Lower leg skin (tissue), 4 donors: ENCODE data around the gene MCTP1. TPM values are rescaled to one million over a fixed set of nuclear protein-coding genes. Genes with fewer than 3 reads are reported as not detected.

Source experiments
- DNase-seq, 2 donors: peaks; one replicate each; pipeline ENCODE4 v3.0.0-alpha.2; 2019; ENCODE audit warnings: low spot score in 2 of 2
- H3K4me3 ChIP-seq: fragments of 200-600 bp; sonication (generic); 2 replicates; pipeline ENCODE4 v1.5.1; 2017; ENCODE audit warnings: mild to moderate bottlenecking, low read depth; ENCODE audit not compliant: poor library complexity, severe bottlenecking
- CTCF ChIP-seq, 3 donors: fragments of 450-650 bp; IDR thresholded peaks; one replicate each; pipeline ENCODE4 v1.5.1; 2016; ENCODE audit warnings: antibody characterized with exemption in 3 of 3, mild to moderate bottlenecking in 3 of 3, moderate library complexity in 2 of 3
- POLR2A ChIP-seq, 2 donors: fragments of 450-650 bp; IDR thresholded peaks; one replicate each; pipeline ENCODE4 v1.6.1; 2016 to 2017; ENCODE audit warnings: antibody characterized with exemption in 2 of 2, mild to moderate bottlenecking in 1 of 2, moderate library complexity in 1 of 2
- WGBS, 2 donors: methylation state at CpG; one replicate each; pipeline ENCODE4 v1.1.5; 2018; 5-methylcytosine and 5-hydroxymethylcytosine counted together
- intact Hi-C: fragments of 100-400 bp; cut with DNase I; formaldehyde crosslinking; loops from one replicate; pipeline ENCODE4 v1.15.0; 2023; ENCODE audit warnings: low total_unique reads
- total RNA-seq, 4 donors: library from RNA; depleted of rRNA; stranded (reverse); fragments of >200 nt; gene quantifications; one replicate each; pipeline ENCODE4 v1.1.0, GENCODE V29; 2016

Gene MCTP1
- total RNA-seq, 4 donors from 2014 or later: 6.3 to 36.5 (median 9.8) TPM

GRCh38 chr5:94660506-94660905 is 624.4 kb downstream of the MCTP1 start:
- WGBS, 2 donors: 92 to 95% methylated on average over 6 to 8 of the region's 8 CpGs
- no peak for DNase-seq
- intact Hi-C loops: no loop called here
- no peak for TF ChIP-seq POLR2A (IDR thresholded peaks at IDR 0.05)
- no peak overlapping the region for H3K4me3 ChIP-seq

GRCh38 chr5:94658272-94658671 is 626.6 kb downstream of the MCTP1 start:
- H3K4me3 ChIP-seq: no peak overlapping the region
- intact Hi-C loops: no loop called here
- WGBS, 2 donors: 88 to 100% methylated on average over 1 of the region's 1 CpG
- no peak for TF ChIP-seq CTCF (IDR thresholded peaks at IDR 0.05)
- no peak for TF ChIP-seq POLR2A (IDR thresholded peaks at IDR 0.05)
- DNase-seq: no peak

Other genes with a start within 250 kb of the MCTP1 start
- gene FAM81B, start 106.3 kb upstream of the MCTP1 start, total RNA-seq: not detected